ENCODE results near the gene SUPT7L.
A peak's percentile ranks its signal among the peaks of the same experiment; 100 is the strongest.
"Not testable (repeated sequence)": the region's sequence is repeated elsewhere in the genome, so short reads cannot be mapped to it uniquely, and the experiment has no call there.

The SUPT7L gene

DNA sequence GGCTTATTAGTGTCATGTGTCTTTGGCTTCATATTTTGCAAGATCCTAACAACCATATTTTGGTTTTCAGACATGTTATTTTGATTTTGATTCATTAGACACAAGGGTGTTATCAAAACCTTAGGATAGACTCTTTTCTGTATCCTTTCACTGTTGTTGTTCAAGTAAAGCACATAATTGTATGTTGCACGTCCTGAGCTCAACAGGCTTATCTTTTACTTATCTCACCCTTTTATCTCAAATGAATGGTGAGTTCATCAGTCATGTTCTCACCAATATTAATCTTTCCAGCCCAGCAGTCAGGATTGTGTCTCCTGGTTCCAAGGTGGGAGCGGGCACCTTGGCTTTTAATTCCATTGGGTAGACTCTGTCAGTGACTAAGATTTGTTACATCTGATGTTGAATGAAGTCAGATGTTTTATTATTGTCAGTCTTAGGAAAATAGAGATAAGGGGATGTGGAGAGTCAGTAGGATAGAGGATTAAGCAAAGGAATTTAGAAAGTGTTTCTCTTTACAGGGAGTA lies 22.6 kb downstream of the SUPT7L start:
- DNase-seq (ENCODE audit: low read depth in 1 of 2, low spot score in 1 of 2): no peak

DNA sequence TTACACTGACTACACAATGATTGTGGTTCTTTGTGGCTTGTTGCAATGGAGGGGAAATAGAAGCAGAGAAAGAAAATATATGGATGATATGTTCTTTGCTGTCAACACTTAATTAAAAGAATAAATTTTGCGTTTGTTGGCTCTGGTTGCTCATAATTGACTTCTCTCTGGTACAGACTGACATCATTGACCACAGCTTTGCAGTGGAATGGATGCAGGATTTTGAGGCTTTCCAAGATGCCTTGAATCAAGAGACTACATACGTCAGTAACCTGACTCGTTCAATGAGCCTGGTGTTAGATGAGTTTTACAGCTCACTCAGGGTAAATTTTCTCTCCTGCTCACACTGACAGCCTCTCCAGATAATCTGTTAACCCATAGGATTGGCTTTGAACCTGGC lies 24.7 kb downstream of the SUPT7L start:
- DNase-seq (ENCODE audit: low read depth in 1 of 2, low spot score in 1 of 2): no peak

DNA sequence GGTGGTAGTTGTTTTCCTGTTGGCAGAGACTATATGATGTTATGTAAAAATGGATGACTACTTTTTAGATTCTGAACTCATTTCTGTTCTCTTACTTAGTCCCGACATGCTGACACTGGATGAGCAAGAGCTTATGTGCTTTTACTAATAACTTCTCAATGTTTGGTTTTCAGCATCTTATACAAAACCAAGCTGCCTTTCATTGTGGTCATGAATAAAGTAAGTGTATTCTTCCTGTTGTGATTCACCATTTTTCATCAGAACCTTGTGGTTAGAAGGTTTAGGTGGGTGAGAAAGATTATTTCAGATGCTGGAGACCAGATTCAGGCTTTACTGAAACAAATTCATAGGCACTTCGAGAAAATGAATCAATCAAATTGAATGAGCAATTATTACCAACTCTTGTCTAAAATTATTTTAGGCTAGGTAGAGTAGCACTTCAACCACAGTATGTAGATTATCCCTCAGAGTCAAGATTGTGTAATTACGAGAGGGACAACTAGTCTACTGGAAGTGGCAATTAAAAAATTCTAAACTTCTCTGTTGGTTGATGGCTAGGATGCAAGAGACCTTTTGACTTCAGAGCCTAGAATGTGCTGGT lies 25.3 kb downstream of the SUPT7L start:
- DNase-seq (ENCODE audit: low read depth in 1 of 2, low spot score in 1 of 2): no peak

DNA sequence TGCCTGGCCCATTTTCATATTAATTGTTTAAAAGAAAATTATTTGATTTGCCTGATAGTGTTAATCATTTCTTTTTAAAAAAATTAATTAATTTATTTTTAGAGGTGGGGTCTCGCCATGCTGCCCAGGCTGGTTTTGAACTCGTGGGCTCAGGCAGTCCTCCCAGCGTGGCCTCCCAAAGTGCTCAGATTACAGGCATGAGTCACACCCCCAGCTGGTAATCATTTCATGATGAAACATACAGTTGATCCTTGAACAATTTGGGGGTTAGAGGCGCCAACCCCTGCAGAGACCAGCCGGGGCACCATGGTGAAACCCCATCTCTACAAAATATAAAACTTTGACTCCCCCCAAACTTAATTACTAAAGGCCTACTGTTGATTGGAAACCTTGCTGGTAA lies 26.6 kb downstream of the SUPT7L start:
- DNase-seq (ENCODE audit: low read depth in 1 of 2, low spot score in 1 of 2): no peak

DNA sequence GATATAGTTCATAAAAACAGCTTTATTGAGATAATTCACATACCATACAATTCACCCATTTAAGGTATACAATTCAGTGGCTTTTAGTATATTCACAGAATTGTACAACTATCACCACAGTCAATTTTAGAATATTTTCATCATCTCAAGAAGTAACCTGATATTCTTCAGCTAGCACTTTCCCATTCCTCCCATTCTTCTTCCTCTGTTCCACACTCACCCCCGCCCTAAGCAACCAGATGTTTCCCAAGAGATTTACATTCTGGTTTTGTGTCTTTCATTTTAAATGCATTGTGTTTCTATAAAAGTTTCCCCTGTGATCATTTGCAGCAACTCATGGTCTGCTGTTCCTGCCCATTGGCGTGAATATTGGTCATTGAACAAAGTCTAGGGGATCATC lies 29.1 kb downstream of the SUPT7L start:
- DNase-seq (ENCODE audit: low read depth in 1 of 2, low spot score in 1 of 2): no peak

DNA sequence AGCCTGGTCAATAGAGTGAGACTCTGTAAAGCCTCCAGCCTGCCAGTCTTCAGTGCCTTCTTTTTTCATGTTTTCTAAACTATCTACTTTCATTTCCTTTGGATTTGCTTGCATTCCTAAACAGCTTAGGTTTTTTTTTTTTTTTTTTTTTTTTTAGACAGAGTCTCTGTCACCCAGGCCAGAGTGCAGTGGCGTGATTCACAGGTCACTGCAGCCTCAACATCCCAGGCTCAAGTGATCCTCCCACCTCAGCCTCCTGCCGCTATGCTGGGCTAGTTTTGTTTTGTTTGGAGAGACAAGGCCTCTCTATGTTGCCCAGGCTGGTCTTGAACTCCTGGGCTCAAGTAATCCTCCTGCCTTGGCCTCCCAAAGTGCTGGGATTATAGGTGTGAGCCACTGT lies 33.2 kb downstream of the SUPT7L start:
- not testable (repeated sequence) for DNase-seq (ENCODE audit: low read depth in 1 of 2, low spot score in 1 of 2)

DNA sequence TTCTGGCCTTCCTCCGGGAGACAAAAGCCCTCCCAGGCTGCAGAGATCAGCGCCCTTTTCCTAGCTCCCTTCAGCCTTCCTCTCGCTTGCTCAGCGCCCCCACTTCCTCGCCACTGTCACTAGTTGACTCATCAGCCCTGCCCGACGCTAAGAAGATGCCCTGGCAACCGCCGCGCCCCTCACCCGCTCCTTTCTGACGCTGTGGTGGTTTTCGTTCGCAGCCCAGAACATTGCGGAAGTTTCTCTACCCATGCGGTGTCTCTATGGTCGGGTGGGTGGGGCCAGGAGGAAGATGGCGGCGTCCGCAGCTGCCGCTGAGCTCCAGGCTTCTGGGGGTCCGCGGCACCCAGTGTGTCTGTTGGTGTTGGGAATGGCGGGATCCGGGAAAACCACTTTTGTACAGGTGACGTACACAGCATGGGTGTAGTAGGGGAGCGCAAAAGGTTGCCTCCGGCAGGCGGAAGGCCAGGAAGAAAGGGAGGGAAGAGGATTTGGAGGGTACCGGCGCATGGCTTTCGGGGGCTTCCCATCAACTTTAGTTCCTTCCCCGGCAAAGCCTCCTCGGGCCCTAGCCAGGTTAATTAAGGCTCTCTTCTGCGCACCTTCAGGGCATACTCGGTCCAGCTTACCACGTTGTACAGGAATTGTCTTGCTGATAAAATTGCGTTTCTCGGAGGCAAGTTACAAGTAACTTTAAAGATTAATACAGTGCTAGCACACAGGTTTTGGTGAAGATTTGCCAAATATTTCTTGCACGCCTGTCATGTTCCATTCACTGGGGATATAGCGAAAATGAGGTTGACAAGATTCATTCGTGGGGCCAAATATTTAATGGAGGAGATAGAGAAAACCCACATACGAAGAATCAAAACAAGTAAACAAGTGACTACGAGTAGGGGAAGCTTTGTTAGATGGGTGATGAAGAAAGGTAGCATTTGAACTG lies 34.4 kb downstream of the SUPT7L start, which contains the start of the genes CCDC121 and GPN1:
CCDC121 (minus strand) TSS at position 246 of the 943 bp plus-strand sequence. CDS start 1,213 bp downstream, outside the sequence.
GPN1 (plus strand) TSS at position 284 of the 943 bp plus-strand sequence; CDS start at position 293, 9 bp downstream.
- peak; percentile 84 to 86 for DNase-seq (ENCODE audit: low read depth in 1 of 2, low spot score in 1 of 2)

DNA sequence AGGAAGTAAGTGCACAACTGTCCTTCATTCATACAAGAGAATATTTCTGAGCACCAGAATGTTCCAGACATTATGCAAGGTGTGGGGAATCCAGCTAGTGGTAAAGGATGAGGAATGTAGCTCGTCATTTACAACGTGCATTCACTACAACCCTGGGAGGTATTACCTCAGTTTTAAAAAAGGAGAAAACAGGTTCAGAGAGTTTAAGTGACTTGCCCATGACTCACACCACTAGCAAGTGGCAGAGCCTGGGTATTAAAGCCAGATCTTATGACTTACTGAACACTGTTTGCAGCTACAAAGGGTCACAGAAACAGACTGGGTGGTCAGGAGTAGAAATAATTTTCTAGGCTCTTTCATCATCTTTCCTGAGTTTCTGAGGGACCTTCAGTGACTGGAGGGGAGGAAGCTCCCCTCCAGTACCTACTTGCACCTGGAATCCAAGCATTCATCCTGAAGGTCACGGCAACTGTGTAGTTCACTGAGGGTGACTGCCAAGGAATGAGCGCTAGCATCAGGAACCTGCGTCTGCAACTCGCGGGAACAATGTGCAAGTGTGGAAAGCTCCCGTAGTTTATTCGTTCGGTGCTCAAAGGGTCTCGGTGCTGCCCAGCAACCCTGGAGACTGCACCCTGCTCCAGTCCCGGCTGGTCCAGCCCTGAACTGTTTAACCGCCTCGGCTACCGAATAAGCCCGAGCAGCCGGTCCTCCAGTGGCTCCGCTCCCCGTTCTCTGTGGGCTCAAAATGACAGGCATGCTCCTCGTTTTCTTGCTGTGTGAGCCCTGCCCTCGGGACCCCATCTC lies 35.2 kb downstream of the SUPT7L start:
- no peak for DNase-seq (ENCODE audit: low read depth in 1 of 2, low spot score in 1 of 2)

DNA sequence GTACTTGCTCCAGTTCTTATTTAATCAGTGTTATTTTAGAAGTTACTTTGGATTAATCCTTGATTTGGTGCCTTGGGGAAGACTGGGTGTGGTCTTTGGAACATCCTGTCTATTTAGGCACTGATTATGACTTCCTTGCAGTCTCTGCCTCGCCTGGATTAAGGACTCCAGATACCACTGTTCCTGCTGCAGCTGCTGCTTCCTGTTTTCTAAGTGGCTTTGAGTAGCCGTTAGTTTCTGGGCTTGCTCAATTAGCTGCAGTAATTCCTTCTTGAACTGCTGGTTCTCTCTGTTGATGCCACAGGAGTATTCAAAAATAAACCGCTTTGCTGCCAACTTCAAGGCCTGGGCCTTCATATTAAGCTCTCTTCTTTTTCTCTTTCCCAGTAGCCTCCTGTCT lies 36.5 kb downstream of the SUPT7L start:
- not testable (repeated sequence) for DNase-seq (ENCODE audit: low read depth in 1 of 2, low spot score in 1 of 2)

DNA sequence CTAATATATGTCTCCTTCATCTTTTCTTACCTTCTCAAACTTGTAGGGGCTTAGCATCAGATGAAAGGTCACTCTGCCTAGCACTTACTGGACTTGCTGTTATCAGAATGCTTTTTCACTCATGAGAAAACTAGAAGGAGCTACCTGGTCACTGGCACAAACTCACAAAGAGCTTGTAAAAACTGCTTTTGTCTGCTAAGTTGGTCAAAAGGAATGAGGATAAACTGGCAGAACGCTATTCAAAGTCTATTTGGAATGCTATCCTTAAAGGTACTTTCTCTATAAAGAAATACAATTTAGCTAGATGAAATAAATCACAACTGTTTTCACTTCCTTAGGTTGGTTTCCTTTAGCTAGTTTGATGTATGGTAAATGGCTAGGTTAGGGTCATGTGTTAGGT lies 37.1 kb downstream of the SUPT7L start:
- not testable (repeated sequence) for DNase-seq (ENCODE audit: low read depth in 1 of 2, low spot score in 1 of 2)

DNA sequence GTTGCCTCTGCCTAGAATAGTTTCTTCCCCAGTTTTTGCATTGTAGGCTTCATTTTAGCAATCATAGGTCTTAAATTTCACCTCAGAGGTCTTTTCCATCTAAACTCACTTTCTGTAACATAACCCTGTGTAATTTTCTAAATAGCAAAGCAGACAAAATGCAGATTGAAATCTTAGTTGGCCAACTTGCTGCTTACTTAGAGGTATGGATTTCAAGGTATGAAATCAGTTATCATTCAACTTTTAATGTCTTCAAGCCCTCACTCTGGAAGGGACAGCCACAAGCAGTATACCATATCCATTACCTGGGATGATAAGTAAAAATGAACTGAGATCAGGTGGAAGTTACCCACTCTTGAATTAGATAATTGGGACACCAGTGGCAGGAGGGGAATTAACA lies 38.5 kb downstream of the SUPT7L start:
- DNase-seq (ENCODE audit: low read depth in 1 of 2, low spot score in 1 of 2): no peak

DNA sequence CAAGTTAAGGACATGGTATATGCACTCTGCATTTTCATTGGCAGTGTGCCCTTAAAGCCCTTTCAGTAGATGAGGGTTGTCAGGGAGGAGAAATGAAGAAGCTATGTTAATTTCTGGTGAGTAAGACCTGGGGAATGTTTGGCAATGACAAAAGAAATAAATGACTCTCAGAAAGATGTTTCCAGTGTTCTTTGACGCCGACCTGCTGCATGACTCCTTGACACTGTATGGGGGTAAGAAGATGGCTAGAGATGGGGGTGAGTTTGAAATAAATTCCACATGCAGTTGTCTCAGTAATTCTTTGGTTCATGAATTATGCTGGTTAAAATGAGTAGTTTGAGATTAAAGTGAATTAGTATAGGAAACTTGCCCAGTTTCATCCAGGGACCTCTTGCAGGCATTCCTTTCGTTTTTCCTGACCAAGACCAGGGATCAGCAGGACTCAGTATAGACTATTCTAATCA lies 40.5 kb downstream of the SUPT7L start:
- no peak for DNase-seq (ENCODE audit: low read depth in 1 of 2, low spot score in 1 of 2)

DNA sequence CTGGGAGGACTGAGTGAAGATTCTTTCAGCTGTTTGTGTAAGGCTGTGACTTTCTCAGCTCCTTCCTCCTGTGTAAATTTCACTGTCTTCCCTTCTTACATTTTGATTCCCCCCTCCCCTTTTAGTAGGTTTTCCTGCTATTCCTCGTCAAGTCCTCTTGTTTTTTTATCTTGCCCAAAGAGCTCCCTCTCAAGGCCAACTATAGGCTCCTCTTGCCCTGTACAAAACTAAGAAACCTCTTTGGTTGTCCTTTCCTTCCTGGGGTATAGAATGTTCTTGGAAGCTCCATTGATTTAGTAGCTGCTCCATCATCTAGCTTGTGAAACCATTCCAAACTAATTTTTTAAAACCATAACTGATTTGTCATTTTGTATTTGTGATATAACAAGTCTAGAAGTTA lies 41.9 kb downstream of the SUPT7L start:
- DNase-seq (ENCODE audit: low read depth in 1 of 2, low spot score in 1 of 2): no peak

DNA sequence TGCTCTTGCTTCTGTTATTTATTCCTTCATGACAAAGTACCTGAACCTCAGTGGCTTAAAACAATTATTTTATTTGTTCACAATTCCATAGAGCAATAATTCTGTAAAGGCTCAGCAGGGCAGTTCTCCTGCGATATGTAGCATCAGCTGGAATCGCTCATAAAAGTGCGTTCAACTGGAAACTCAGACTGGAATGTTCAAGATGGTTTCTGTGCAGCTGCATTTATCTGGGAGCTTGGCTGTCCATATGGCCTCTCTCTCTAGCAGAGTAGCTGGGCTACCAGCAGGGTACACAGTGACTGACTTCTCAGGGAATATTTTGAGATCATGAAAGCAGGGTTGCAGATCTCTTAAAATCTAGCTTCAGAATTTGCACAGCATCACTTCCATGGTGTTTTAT lies 48.1 kb downstream of the SUPT7L start:
- no peak for DNase-seq (ENCODE audit: low read depth in 1 of 2, low spot score in 1 of 2)

DNA sequence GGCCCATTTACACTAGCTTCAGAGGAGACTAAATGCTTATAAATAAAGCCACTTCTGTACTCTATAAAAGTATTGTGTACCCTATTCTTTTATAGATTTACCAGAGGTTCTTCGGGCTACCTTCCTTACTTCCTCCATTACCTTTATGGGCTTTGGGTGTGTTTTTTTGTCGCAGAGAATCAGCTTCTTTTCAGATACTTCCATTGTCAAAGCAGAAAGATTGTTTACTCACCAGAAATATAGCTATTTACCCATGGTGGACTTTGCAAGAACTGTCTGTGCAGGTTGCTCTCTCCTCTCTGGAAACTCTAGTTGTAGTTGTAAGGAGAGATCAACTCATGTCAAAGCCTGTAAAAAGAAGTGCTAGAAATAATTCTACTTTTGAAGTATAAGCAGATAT lies 49.4 kb downstream of the SUPT7L start:
- DNase-seq (ENCODE audit: low read depth in 1 of 2, low spot score in 1 of 2): no peak

DNA sequence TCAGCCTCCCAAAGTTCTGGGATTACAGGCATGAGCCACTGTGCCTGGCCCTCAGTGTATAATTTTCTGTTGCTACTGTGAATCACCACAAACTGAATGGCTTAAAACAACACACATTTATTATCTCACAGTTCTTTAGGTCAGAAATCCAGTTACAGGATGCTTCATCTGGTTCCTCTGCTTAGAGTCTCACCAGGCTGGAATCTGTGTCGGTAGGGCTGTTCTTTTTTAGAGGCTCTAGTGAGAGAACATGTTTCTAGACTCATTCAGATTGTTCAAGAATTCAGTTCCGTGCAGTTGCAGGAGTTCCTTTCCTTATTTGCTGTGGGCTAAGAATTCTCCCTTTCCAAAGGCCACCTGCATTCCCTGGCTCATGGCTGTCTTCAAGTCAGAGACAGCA lies 56.8 kb downstream of the SUPT7L start:
- no peak for DNase-seq (ENCODE audit: low read depth in 1 of 2, low spot score in 1 of 2)
